HepG2 (cell line): ENCODE results near the gene GLB1L. TPM values are rescaled to one million over a fixed set of nuclear protein-coding genes. Genes with fewer than 3 reads are reported as not detected.
A peak's percentile ranks its signal among the peaks of the same experiment; 100 is the strongest.

Experiments used
- CEBPG ChIP-seq: IDR thresholded peaks from 2 replicates; pipeline ENCODE4 v1.6.1; 2016
- ERF ChIP-seq: IDR thresholded peaks from 2 replicates; pipeline ENCODE4 v1.6.1; 2018; ENCODE audit warnings: missing biosample characterization, missing genetic modification reagents
- FOSL1 ChIP-seq: sonication (generic); formaldehyde crosslinking; IDR thresholded peaks from 2 replicates; pipeline ENCODE4 v1.9.0; 2021; ENCODE audit warnings: missing genetic modification reagents, borderline replicate concordance
- GTF3A ChIP-seq: sonication (generic); formaldehyde crosslinking; conservative IDR thresholded peaks from 2 replicates; pipeline ENCODE4 v1.4.0; 2020; ENCODE audit warnings: mild to moderate bottlenecking, missing genetic modification reagents
- IKZF4 ChIP-seq: sonication (generic); formaldehyde crosslinking; IDR thresholded peaks from 2 replicates; pipeline ENCODE4 v1.5.1; 2020; ENCODE audit warnings: borderline replicate concordance, mild to moderate bottlenecking, low read depth, missing genetic modification reagents; ENCODE audit errors: not compliant biosample characterization
- MATR3 ChIP-seq: sonication (generic); formaldehyde crosslinking; IDR thresholded peaks from 2 replicates; pipeline ENCODE4 v1.4.0; 2020; ENCODE audit warnings: missing genetic modification reagents
- MXD4 ChIP-seq: IDR thresholded peaks from 2 replicates; pipeline ENCODE4 v1.6.1; 2016; ENCODE audit warnings: mild to moderate bottlenecking, missing biosample characterization, missing genetic modification reagents
- SRSF1 ChIP-seq: fragments of 200-400 bp; formaldehyde crosslinking; optimal IDR thresholded peaks from 2 replicates; pipeline ENCODE3; 2017; ENCODE audit warnings: mild to moderate bottlenecking, low read depth, low read length, moderate library complexity
- STAT5B ChIP-seq: sonication (generic); formaldehyde crosslinking; IDR thresholded peaks from 2 replicates; pipeline ENCODE4 v1.4.0; 2020; ENCODE audit warnings: missing genetic modification reagents
- TAF15 ChIP-seq: fragments of 200-400 bp; formaldehyde crosslinking; IDR thresholded peaks from one replicate; pipeline ENCODE4 v1.6.1; 2018; ENCODE audit warnings: mild to moderate bottlenecking, low read depth, low read length; ENCODE audit not compliant: poor library complexity, severe bottlenecking
- TEAD2 ChIP-seq: sonication (generic); formaldehyde crosslinking; IDR thresholded peaks from 2 replicates; pipeline ENCODE4 v1.9.0; 2021; ENCODE audit warnings: missing genetic modification reagents
- THAP11 ChIP-seq: IDR thresholded peaks from 2 replicates; pipeline ENCODE4 v1.6.1; 2016; ENCODE audit warnings: missing biosample characterization, missing genetic modification reagents
- YEATS4 ChIP-seq: sonication (generic); formaldehyde crosslinking; IDR thresholded peaks from 2 replicates; pipeline ENCODE4 v1.4.0; 2020; ENCODE audit warnings: missing genetic modification reagents, borderline replicate concordance
- ZFY ChIP-seq: sonication (generic); formaldehyde crosslinking; IDR thresholded peaks from 2 replicates; pipeline ENCODE4 v1.4.0; 2020; ENCODE audit warnings: missing genetic modification reagents
- ZMAT3 ChIP-seq: sonication (generic); formaldehyde crosslinking; conservative IDR thresholded peaks from 2 replicates; pipeline ENCODE4 v1.7.0; 2021; ENCODE audit warnings: missing genetic modification reagents
- ZNF383 ChIP-seq: sonication (generic); formaldehyde crosslinking; IDR thresholded peaks from 2 replicates; pipeline ENCODE4 v1.4.0; 2020; ENCODE audit warnings: missing genetic modification reagents, mild to moderate bottlenecking, borderline replicate concordance
- ZNF589 ChIP-seq: sonication (generic); formaldehyde crosslinking; conservative IDR thresholded peaks from 2 replicates; pipeline ENCODE4 v1.8.0; 2022; ENCODE audit warnings: mild to moderate bottlenecking, moderate library complexity, missing genetic modification reagents
- ZNF75D ChIP-seq: sonication (generic); formaldehyde crosslinking; IDR thresholded peaks from 2 replicates; pipeline ENCODE4 v1.8.1; 2023; ENCODE audit warnings: missing genetic modification reagents, mild to moderate bottlenecking, borderline replicate concordance
- ZNF766 ChIP-seq: sonication (generic); formaldehyde crosslinking; IDR thresholded peaks from 2 replicates; pipeline ENCODE4 v1.5.0; 2020; ENCODE audit warnings: missing genetic modification reagents, borderline replicate concordance
- ZNF816 ChIP-seq: sonication (generic); formaldehyde crosslinking; IDR thresholded peaks from 2 replicates; pipeline ENCODE4 v1.8.0; 2022; ENCODE audit warnings: missing genetic modification reagents, mild to moderate bottlenecking, borderline replicate concordance
- ZNF83 ChIP-seq: sonication (generic); formaldehyde crosslinking; IDR thresholded peaks from 2 replicates; pipeline ENCODE4 v1.4.0; 2020; ENCODE audit warnings: missing genetic modification reagents, mild to moderate bottlenecking, borderline replicate concordance
- ZSCAN12 ChIP-seq: sonication (generic); formaldehyde crosslinking; IDR thresholded peaks from 2 replicates; pipeline ENCODE4 v1.9.0; 2021; ENCODE audit warnings: mild to moderate bottlenecking, missing genetic modification reagents
- ZSCAN20 ChIP-seq: sonication (generic); formaldehyde crosslinking; IDR thresholded peaks from 2 replicates; pipeline ENCODE4 v1.4.0; 2020; ENCODE audit warnings: missing genetic modification reagents, mild to moderate bottlenecking, borderline replicate concordance
- ZSCAN29 ChIP-seq: sonication (generic); formaldehyde crosslinking; conservative IDR thresholded peaks from 2 replicates; pipeline ENCODE4 v1.4.0; 2020; ENCODE audit warnings: mild to moderate bottlenecking, missing genetic modification reagents
- polyA plus RNA-seq, 8 experiments: library from polyadenylated mRNA; depleted of rRNA in 3 of 8; stranded (reverse) in 7 of 8; unstranded in 1 of 8; fragments of >200 nt; fragmentation: Illumina TruSeq in 4 of 8; extraction: Trizol in 4 of 8; gene quantifications; 2 replicates each; pipeline versions ENCODE4 v1.2.1 to v1.2.3, GENCODE V29; 2011 to 2016; ENCODE audit warnings: low read depth in 4 of 8, missing spikeins in 1 of 8, mixed read lengths in 1 of 8; ENCODE audit not compliant: insufficient read depth in 1 of 8
- total RNA-seq, 5 experiments: library from RNA; depleted of rRNA; stranded (reverse); fragments of >200 nt; fragmentation: Illumina TruSeq; extraction: Trizol; gene quantifications; 2 replicates each; pipeline ENCODE4 v1.2.3, GENCODE V29; 2016; ENCODE audit warnings: low read depth in 1 of 5
- TF ChIP-seq, protein P1 (sequence below): sonication (generic); formaldehyde crosslinking; IDR thresholded peaks from 2 replicates; pipeline ENCODE4 v1.4.0; 2020; ENCODE audit warnings: mild to moderate bottlenecking, missing genetic modification reagents
- TF ChIP-seq, protein P2 (sequence below): sonication (generic); formaldehyde crosslinking; IDR thresholded peaks from 2 replicates; pipeline ENCODE4 v1.5.0; 2020; ENCODE audit warnings: missing genetic modification reagents

The GLB1L gene
- total and polyA plus RNA-seq, 2 of the 13 experiments (the other 11 are each of a cell fraction or from before 2014, with no cell fraction given): 6.8 to 7.3 TPM

DNA sequence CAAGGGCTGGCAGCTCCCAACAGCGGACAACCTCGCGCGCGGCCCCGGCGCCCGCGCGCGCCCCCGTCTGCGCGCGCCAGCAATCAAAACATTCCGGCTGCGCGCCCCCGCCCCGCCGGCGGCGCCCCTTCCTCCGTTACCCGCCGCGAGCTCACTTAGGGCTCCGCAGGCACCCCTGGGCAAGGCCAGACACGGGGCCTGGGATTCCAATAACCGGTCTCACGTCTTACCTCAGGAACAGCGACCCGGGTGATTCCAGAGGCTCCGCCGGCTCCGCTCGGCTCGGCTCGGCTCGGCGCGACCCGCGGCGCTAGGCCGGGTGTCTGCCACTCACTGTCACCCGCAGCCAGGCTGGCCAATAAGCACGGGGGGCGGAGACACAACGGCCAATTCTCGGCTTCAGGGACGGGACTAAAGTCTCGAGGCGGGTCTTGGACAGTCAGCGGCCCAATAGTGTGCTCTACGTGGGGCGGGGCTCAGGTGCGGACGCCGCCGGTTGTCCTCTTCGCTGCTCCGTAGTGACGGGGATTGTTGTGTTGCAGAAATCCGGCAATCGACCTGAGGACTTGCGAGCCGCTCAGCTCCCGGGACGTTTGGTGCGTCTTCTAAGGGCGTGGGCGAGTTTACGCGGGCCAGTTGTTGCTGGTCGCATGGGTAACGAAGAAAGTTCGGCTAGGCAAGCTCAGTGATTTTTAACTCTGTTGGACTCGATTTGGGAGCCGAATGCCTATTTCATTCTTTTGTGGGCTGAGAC lies 15.8 kb downstream of the GLB1L start, which contains the start of the genes ANKZF1 and ATG9A (continued):
- TF ChIP-seq MXD4 (peak; percentile 16; the same call in 1 of the 2 replicates), ZNF816 (CRISPR knock-in tag) (peak; percentile 91), ERF (CRISPR knock-in tag) (peak; percentile 83), TAF15 (peak; percentile 52), ZMAT3 (CRISPR knock-in tag) (peak; percentile 53), FOSL1 (CRISPR knock-in tag) (no peak), ZNF75D (CRISPR knock-in tag) (no peak), ZNF383 (CRISPR knock-in tag) (no peak), ZFY (CRISPR knock-in tag) (peak; percentile 91), THAP11 (CRISPR knock-in tag) (peak; percentile 90), SRSF1 (peak; percentile 34), GTF3A (CRISPR knock-in tag) (no peak), ZSCAN12 (CRISPR knock-in tag) (0 out of 2 replicates have a peak, but pooled peaks have one; percentile 48), MATR3 (no peak), STAT5B (CRISPR knock-in tag) (no peak), ZSCAN20 (CRISPR knock-in tag) (no peak), CEBPG (CRISPR knock-in tag) (peak; percentile 79), ZSCAN29 (CRISPR knock-in tag) (no peak; the same call in 1 of the 2 replicates), IKZF4 (CRISPR knock-in tag) (no peak), ZNF83 (no peak), ZNF589 (no peak), TEAD2 (CRISPR knock-in tag) (no peak), YEATS4 (peak; percentile 92), ZNF766 (CRISPR knock-in tag) (peak; percentile 84; the same call in 1 of the 2 replicates)
- TF ChIP-seq, protein P1, sequence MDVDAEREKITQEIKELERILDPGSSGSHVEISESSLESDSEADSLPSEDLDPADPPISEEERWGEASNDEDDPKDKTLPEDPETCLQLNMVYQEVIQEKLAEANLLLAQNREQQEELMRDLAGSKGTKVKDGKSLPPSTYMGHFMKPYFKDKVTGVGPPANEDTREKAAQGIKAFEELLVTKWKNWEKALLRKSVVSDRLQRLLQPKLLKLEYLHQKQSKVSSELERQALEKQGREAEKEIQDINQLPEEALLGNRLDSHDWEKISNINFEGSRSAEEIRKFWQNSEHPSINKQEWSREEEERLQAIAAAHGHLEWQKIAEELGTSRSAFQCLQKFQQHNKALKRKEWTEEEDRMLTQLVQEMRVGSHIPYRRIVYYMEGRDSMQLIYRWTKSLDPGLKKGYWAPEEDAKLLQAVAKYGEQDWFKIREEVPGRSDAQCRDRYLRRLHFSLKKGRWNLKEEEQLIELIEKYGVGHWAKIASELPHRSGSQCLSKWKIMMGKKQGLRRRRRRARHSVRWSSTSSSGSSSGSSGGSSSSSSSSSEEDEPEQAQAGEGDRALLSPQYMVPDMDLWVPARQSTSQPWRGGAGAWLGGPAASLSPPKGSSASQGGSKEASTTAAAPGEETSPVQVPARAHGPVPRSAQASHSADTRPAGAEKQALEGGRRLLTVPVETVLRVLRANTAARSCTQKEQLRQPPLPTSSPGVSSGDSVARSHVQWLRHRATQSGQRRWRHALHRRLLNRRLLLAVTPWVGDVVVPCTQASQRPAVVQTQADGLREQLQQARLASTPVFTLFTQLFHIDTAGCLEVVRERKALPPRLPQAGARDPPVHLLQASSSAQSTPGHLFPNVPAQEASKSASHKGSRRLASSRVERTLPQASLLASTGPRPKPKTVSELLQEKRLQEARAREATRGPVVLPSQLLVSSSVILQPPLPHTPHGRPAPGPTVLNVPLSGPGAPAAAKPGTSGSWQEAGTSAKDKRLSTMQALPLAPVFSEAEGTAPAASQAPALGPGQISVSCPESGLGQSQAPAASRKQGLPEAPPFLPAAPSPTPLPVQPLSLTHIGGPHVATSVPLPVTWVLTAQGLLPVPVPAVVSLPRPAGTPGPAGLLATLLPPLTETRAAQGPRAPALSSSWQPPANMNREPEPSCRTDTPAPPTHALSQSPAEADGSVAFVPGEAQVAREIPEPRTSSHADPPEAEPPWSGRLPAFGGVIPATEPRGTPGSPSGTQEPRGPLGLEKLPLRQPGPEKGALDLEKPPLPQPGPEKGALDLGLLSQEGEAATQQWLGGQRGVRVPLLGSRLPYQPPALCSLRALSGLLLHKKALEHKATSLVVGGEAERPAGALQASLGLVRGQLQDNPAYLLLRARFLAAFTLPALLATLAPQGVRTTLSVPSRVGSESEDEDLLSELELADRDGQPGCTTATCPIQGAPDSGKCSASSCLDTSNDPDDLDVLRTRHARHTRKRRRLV: no peak
- TF ChIP-seq, protein P2, sequence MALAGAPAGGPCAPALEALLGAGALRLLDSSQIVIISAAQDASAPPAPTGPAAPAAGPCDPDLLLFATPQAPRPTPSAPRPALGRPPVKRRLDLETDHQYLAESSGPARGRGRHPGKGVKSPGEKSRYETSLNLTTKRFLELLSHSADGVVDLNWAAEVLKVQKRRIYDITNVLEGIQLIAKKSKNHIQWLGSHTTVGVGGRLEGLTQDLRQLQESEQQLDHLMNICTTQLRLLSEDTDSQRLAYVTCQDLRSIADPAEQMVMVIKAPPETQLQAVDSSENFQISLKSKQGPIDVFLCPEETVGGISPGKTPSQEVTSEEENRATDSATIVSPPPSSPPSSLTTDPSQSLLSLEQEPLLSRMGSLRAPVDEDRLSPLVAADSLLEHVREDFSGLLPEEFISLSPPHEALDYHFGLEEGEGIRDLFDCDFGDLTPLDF (CRISPR knock-in tag): peak; percentile 8; the same call in 1 of the 2 replicates
